Activated CD4-positive, alpha-beta T cell treated with anti-CD3 and anti-CD28 coated beads for 48 hours (primary cell): ENCODE measurements around the gene LDAF1.
"Not testable (repeated sequence)": the region's sequence is repeated elsewhere in the genome, so short reads cannot be mapped to it uniquely, and the experiment has no call there.

Experiments used
- DNase-seq: peaks from one replicate; pipeline ENCODE4 v3.0.0-alpha.2; 2020

LDAF1 gene

GRCh38 chr16:21163576-21163975, 5.1 kb downstream of the LDAF1 start:
- DNase-seq = no peak

GRCh38 chr16:21164521-21165168, 6.2 kb downstream of the LDAF1 start:
- no peak for DNase-seq

- DNase-seq = no peak
These were observed 8.1 kb downstream of the LDAF1 start for GRCh38 chr16:21166561-21166961.

DNA sequence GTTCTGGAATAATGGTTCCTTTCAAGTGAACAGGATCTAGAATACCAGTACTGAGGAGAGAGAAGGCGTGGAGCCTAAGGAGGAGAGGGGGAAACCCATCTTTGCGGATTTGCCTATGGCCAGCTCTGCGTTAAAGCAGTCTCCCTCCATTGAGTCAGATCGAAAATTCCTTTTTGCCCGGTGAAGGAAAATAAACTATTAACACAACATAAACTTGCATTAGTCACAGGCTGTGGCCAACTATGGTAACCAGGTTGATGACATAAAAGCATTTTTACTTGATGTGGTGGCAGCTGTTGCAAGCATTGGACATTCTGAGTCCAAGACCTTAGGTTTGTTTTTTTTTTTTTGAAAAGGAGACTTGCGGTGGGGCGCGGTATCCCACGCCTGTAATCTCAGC, 8.9 kb downstream of the LDAF1 start:
- no peak for DNase-seq

DNA sequence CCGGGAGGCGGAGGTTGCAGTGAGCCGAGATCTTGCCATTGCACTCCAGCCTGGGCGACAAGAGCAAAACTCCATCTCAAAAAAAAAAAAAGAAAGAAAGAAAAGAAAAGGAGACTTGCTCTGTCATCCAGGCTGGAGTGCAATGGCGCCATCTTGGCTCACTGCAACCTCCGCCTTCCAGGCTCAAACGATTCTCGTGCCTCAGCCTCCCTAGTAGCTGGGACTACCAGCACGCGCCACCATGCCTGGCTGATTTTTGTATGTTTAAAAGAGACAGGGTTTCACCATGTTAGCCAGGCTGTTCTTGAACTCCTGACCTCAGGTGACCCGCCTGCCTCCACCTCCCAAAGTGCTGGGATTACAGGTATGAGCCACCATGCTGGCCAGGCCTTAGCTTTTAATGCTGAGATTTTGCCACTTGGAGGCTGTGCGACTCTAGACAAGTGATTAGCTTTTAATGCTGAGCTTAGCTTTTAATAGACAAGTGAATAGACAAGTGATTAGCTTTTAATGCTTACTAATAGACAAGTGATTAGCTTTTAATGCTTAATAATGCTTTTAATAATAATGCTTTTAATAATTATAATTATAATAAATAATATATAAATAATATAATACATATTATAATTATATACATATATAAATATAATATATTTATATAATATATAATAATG, 9.6 kb downstream of the LDAF1 start:
- DNase-seq = peak; percentile 20

DNA sequence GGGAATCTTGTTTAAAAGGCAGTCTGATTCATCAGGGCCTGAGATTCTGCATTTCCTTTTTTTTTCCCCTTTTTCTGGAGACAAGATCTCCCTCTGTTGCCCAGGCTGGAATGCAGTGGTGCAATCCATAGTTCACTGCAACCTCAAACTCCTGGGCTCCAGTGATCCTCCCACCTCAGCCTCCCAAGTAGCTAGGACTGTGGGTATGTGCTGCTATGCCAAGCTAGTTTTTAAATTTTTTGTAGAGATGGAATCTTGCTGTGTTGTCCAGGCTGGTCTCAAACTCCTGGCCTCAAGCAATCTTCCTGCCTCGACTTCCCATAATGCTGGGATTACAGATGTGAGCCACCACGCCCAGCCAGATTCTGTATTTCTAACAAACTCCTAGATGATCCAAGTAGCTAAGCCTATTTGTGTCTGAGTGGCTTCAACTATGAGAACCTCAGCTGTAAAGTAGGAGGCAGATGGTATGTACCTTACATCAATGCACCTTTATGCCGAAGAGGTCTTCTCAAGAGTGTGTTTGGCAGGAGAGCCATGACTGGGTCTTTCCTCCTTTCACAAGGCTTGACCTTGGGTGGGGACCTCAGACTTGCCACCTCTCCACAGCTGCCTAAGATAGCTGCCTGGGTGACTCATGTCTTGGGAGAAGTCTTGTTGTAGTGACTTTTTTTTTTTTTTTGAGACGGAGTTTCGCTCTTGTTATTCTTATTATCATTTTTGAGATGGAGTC, 10.9 kb downstream of the LDAF1 start:
- DNase-seq = no peak

DNA sequence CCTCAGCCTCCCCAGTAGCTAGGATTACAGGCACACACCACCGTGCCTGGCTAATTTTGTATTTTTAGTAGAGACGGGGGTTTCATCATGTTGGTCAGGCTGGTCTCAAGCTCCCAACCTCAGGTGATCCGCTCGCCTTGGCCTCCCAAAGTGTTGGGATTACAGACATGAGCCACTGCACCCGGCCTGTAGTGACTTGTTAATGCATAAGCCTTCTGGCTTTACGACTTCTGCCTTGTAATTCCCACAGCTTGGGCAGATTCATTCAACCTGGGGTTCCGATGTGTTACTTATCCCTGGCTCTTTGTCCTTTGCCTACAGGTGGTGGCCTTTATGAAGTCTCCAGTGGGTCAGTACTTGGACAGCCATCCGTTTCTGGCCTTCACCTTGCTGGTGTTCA, 11.6 kb downstream of the LDAF1 start:
- not testable (repeated sequence) for DNase-seq

DNA sequence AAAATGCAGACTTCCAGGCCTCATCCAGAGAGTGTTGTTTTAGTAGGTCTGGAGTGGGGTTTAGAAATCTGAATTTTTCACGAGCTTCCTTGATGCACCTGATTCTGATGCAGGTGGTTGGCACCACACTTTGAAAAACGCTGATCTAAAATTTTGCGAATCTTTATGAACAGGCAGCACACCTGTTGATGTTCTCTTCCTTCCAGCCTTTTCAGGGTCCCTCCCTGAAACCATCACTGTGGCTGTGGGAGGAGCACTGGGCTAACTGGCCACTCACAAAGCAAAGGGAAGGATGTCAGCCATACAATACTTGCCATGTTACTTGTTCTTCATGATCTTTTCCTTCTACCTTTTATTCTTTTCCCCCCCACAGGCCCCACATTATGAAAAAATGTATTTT, 14.2 kb downstream of the LDAF1 start:
- no peak for DNase-seq

DNA sequence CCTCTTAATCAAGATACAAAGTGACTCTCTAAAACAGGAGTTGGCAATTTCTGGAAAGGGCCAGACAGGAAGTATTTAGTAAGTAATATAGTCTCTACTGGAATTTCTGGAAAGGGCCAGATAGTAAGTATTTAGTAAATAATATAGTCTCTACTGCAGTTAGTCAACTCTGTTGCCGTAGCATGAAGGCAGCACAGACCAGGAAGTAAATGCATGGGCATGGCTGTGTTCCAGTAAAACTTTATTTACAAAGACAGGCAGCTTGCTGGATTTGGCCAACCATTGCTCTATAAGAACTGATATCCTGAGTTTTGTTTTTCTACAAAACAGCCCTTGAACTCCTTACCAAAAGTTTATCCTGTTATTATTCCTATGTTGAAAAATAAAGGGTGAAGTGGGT, 16.9 kb downstream of the LDAF1 start:
- DNase-seq = no peak

GRCh38 chr16:21179126-21179982, 20.9 kb downstream of the LDAF1 start:
- DNase-seq = no peak

GRCh38 chr16:21179983-21180365, 21.5 kb downstream of the LDAF1 start:
- DNase-seq = no peak

- no peak for DNase-seq
These were observed 25.5 kb downstream of the LDAF1 start for GRCh38 chr16:21183995-21184394.

- DNase-seq = peak; percentile 38
These were observed 26.4 kb downstream of the LDAF1 start for GRCh38 chr16:21184834-21185233.

DNA sequence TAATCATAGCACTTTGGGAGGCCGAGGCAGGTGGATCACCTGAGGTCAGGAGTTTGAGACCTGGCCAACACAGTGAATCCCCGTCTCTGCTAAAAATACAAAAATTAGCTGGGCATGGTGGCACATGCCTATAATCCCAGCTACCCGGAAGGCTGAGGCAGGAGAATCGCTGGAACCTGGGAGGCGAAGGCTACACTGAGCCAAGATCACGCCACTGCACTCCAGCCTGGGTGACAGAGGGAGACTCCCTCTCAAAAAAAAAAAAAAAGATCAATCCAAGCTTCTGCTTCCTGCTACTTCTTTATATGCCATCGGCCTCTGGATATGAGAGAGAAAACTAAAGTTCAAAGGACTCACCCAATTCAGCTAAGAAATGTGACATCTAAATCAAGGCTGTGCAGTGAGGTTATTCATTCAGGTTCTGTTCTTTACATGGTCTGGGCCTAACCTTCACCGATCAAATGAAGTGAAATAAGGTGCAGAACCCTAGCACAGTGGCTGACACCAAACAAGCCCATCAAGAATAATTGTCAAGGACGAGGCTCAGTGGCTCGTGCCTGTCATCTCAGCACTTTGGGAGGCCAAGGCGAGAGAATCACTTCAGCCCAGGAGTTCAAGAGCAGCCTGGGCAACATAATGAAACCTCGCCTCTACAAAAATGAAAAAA, 27.3 kb downstream of the LDAF1 start:
- no peak for DNase-seq

- DNase-seq = no peak
These were observed 27.8 kb downstream of the LDAF1 start for GRCh38 chr16:21186326-21186691.

- no peak for DNase-seq
These were observed 30.8 kb downstream of the LDAF1 start for GRCh38 chr16:21189311-21189710.

- no peak for DNase-seq
These were observed 31.5 kb downstream of the LDAF1 start for GRCh38 chr16:21190013-21190412.

DNA sequence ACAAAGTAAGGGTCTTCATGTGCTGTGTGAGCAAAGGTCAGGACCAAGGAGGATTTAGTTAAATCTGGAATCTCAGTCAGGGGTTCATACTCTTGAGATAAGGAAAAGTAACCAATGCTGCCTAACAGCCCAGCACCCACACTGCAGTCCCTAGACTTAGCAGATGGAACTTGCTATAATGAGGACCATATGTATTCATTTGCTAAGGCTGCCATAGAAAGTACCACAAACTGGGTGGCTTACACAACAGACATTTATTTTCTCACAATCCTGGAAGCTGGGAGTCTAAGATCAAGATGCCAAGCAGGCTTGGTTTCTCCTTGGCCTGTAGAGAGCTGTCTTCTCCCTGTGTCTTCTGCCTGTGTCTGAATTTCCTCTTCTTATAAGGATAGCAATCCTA, 32.1 kb downstream of the LDAF1 start:
- DNase-seq = no peak

DNA sequence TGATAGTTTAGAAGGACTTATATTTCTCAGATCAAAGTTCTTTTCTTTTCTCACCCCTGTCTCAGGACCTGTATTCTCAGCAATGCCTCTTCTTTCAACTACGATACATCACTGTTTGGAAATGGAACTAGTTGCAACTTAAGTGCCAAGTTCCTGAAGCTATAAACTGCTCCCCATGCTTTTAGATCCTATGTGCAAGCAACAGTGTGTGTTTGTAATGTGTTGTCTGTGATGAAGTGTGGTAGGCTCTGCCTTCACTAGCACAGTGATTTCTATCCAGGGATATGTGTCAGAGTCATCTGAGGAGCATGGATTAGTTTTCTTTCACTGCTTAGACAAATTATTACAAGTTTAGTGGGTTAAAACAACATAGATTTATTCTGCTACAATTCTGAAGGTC, 34.5 kb downstream of the LDAF1 start:
- DNase-seq = no peak

DNA sequence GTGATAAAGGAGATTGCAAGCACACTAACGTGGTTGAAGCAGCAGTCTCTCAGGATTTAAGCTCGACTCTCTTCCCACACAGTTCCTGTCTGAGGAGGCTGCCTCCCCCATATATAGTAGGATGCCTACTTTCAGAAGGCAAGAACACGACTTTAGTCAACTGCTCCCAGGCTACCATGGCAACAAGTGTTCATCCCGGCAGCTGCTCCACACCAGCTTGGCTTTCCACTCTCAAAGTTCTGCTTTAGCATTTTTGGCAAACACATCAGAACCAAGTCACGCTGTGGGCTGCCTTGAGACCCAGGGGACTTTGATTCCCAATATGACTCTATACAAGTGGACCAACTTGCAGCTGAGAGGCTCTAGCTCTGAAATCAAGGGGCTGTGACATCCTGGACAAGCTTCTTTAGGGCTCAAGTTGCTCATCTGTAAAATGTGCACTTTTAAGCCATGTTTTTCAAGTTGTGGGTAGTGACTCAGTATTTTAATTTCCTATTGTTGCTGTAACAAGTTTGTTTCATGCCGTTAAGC, 36.4 kb downstream of the LDAF1 start:
- DNase-seq = no peak

GRCh38 chr16:21195330-21195729, 36.9 kb downstream of the LDAF1 start:
- DNase-seq = not testable (repeated sequence)

- DNase-seq = no peak
These were observed 38.6 kb downstream of the LDAF1 start for GRCh38 chr16:21197112-21197511.

DNA sequence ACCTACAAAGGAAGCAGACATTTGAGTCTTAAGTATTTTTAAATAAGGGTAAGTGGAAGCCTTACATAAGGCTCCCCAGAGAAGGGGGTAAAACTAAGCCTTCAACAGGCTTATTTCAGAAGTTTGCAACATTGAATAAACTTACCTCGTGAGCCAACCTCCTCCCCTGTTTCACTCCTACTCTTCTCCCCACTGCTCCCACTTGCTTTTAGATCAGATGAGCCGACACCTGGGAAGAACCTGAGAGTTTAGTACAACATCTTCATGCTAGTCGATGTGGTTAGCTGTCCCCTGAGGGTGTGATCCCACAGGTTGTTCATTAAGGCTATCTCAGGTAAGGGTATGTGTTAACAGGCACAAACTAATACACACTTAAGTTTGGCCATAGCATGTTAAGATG, 39.1 kb downstream of the LDAF1 start:
- DNase-seq = no peak
